Measurements from ENCODE around the gene BTBD9.

BTBD9 gene

DNA sequence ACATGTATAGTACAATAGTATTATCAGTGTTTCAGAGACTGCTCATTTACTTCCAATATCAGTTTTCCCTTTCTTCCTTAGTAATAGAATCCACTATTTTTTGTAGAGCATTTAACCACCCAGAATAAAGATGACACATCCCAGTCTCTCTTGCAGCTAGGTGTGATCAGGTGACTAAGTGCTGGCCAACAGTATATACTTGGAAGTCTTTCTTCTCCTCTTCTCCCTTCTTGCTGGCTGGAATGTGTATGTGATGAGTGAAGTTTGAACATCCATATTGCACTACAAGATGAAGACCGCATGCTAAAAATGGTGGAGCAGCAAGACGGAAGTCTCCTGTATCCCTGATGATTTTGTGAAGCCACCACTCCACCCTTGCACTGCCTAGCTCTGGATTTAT is 14.5 kb upstream of the BTBD9 start:
- Histone ChIP-seq H3K36me3 (ENCODE audit: control insufficient read depth, low read length) (no peaks in the 10 kb centered on the region), H3F3A (ENCODE audit: control insufficient read depth, insufficient read depth) (no peaks in the 10 kb centered on the region), H3K9me2 (replicated peaks; ENCODE audit: control insufficient read depth, low read length) (no peaks in the 10 kb centered on the region), H3K27ac (ENCODE audit: low read depth, low read length) (no peak overlapping the region), H3K4me3 (ENCODE audit: low read length) (no peak overlapping the region), H3K9me3 (ENCODE audit: control insufficient read depth, insufficient read depth, low read length) (no peaks in the 10 kb centered on the region), H3K4me1 (ENCODE audit: control insufficient read depth, low read length) (no peaks in the 10 kb centered on the region), H3K79me2 (ENCODE audit: control insufficient read depth, low read length) (no peaks in the 10 kb centered on the region), H3K27me3 (ENCODE audit: control insufficient read depth, low read length) (no peaks in the 10 kb centered on the region), H4K20me1 (ENCODE audit: control insufficient read depth, insufficient read depth, low read depth, low read length) (no peaks in the 10 kb centered on the region), H3K4me2 (ENCODE audit: low read length) (no peak overlapping the region)
- TF ChIP-seq, protein P1, sequence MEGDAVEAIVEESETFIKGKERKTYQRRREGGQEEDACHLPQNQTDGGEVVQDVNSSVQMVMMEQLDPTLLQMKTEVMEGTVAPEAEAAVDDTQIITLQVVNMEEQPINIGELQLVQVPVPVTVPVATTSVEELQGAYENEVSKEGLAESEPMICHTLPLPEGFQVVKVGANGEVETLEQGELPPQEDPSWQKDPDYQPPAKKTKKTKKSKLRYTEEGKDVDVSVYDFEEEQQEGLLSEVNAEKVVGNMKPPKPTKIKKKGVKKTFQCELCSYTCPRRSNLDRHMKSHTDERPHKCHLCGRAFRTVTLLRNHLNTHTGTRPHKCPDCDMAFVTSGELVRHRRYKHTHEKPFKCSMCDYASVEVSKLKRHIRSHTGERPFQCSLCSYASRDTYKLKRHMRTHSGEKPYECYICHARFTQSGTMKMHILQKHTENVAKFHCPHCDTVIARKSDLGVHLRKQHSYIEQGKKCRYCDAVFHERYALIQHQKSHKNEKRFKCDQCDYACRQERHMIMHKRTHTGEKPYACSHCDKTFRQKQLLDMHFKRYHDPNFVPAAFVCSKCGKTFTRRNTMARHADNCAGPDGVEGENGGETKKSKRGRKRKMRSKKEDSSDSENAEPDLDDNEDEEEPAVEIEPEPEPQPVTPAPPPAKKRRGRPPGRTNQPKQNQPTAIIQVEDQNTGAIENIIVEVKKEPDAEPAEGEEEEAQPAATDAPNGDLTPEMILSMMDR (IDR thresholded peaks at IDR 0.05; ENCODE audit: low read depth, low read length, poor library complexity, severe bottlenecking), result no peak
- no peak for TF ChIP-seq EZH2phosphoT487 (IDR thresholded peaks at IDR 0.05; ENCODE audit: borderline replicate concordance, low read length)

DNA sequence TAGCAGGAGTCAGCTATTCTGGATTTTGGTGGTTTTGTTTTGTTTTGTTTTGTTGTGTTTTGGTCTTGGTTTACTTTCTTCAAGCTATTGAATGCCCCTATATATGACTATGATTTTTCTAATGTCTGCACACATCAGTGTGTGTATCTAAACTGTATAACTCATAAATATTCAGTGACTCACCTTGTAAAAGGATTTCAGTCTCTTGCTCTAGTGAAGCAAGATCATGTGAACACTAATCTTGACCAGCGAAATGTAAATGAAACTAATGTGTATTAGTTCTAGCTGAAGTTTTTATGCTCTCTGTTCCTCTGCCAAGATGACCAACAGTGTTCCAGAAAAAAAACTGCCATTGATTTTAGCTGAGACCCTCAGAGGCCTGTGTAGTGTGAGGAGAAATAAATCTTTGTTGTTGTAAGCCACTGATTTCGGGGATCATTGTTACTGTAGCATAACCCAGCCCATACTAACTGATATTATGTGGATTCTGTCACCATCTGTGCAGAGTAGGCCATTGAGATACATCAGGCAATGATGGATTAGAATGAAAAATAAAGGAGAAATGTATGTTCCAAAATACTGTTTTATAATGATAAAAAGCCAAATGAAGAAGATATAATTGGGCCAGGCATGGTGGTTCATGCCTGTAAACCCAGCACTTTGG is 11.5 kb upstream of the BTBD9 start:
- H3K9me3 ChIP-seq (ENCODE audit: control insufficient read depth, insufficient read depth, low read length), result no peaks in the 10 kb centered on the region
- no peaks in the 10 kb centered on the region for H4K20me1 ChIP-seq (ENCODE audit: control insufficient read depth, insufficient read depth, low read depth, low read length)
- H3K4me3 ChIP-seq (ENCODE audit: low read length), result no peak overlapping the region
- H3K4me1 ChIP-seq (ENCODE audit: control insufficient read depth, low read length), result no peaks in the 10 kb centered on the region
- TF ChIP-seq, protein P1 (IDR thresholded peaks at IDR 0.05; ENCODE audit: low read depth, low read length, poor library complexity, severe bottlenecking), result no peak
- TF ChIP-seq EZH2phosphoT487 (IDR thresholded peaks at IDR 0.05; ENCODE audit: borderline replicate concordance, low read length), result no peak
- H3K27me3 ChIP-seq (ENCODE audit: control insufficient read depth, low read length), result no peaks in the 10 kb centered on the region
- H3K9me2 ChIP-seq (replicated peaks; ENCODE audit: control insufficient read depth, low read length), result no peaks in the 10 kb centered on the region
- no peaks in the 10 kb centered on the region for H3F3A ChIP-seq (ENCODE audit: control insufficient read depth, insufficient read depth)
- H3K79me2 ChIP-seq (ENCODE audit: control insufficient read depth, low read length), result no peaks in the 10 kb centered on the region
- H3K4me2 ChIP-seq (ENCODE audit: low read length), result no peak overlapping the region
- H3K36me3 ChIP-seq (ENCODE audit: control insufficient read depth, low read length), result no peaks in the 10 kb centered on the region
- no peak overlapping the region for H3K27ac ChIP-seq (ENCODE audit: low read depth, low read length)

- H3K9me3 ChIP-seq (ENCODE audit: control insufficient read depth, insufficient read depth, low read length), result no peaks in the 10 kb centered on the region
- H3K9me2 ChIP-seq (replicated peaks; ENCODE audit: control insufficient read depth, low read length), result no peaks in the 10 kb centered on the region
- no peak for TF ChIP-seq EZH2phosphoT487 (IDR thresholded peaks at IDR 0.05; ENCODE audit: borderline replicate concordance, low read length)
- TF ChIP-seq, protein P1 (IDR thresholded peaks at IDR 0.05; ENCODE audit: low read depth, low read length, poor library complexity, severe bottlenecking), result no peak
- H3K27me3 ChIP-seq (ENCODE audit: control insufficient read depth, low read length), result no peaks in the 10 kb centered on the region
- H3K36me3 ChIP-seq (ENCODE audit: control insufficient read depth, low read length), result no peaks in the 10 kb centered on the region
- no peak overlapping the region for H3K4me2 ChIP-seq (ENCODE audit: low read length)
- H3K27ac ChIP-seq (ENCODE audit: low read depth, low read length), result no peak overlapping the region
- H3F3A ChIP-seq (ENCODE audit: control insufficient read depth, insufficient read depth), result no peaks in the 10 kb centered on the region
- no peaks in the 10 kb centered on the region for H4K20me1 ChIP-seq (ENCODE audit: control insufficient read depth, insufficient read depth, low read depth, low read length)
- no peaks in the 10 kb centered on the region for H3K4me1 ChIP-seq (ENCODE audit: control insufficient read depth, low read length)
- no peak overlapping the region for H3K4me3 ChIP-seq (ENCODE audit: low read length)
- no peaks in the 10 kb centered on the region for H3K79me2 ChIP-seq (ENCODE audit: control insufficient read depth, low read length)
These were observed 10.6 kb upstream of the BTBD9 start for GRCh38 chr6:38650207-38650752.

Measured in DOHH2 (cell line).